ENCODE results near the gene GRK4.
A peak's percentile ranks its signal among the peaks of the same experiment; 100 is the strongest.
"Not testable (repeated sequence)": the region's sequence is repeated elsewhere in the genome, so short reads cannot be mapped to it uniquely, and the experiment has no call there.

Gene GRK4

DNA sequence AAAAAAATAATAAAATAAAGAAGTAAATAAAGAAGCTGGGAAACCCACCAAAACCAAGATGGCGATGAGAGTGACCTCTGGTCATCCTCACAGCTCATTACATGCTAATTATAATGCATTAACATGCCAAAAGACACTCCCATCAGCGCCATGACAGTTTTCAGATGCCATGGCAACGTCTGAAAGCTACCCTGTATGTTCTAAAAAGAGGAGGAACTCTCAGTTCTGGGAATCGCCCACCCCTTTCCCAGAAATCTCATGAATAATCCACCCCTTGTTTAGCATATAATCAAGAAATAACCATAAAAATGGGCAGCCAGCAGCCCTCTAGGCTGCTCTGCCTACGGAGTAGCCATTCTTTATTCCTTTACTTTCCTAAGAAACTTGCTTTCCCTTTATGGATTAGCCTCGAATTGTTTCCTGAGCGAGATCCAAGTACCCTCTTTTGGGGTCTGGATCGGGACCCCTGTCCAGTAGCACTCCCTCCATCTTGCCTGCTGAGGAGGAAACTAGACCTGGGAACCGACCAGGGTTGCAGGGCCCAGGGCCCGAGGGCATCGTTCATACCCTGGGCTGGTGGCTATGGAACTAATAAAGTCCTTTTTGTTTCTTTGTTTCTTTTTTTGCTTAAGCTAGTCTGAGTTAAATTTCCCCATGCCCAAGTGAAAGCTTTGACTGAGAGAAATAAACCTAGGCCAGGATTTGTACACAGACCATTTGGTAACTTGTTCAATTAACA, 80.1 kb downstream of the GRK4 start:
- peak; percentile 38 for DNase-seq

GRCh38 chr4:3044870-3045819, 81.8 kb downstream of the GRK4 start:
- peak; percentile 54 for DNase-seq

DNA sequence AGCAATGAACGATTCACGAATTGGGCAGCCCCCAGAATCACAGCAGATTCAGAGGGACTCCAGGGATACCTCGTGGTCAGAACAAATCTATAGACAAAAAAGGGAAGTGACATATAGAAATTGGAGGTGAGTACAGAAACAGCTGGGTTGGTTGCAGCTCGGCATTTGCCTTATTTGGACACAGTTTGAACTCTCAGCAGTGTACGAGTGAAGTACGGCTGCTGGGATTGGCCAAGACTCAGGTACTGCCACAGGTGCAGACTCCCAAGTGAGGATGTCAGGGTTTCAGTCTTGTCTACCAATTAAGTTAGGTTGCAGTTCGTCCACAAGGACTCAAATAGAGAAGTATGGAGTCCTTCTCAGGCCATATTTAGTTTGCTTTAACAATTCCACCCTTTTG, 82.8 kb downstream of the GRK4 start:
- DNase-seq, result peak; percentile 48

GRCh38 chr4:3046623-3047022, 83.3 kb downstream of the GRK4 start:
- DNase-seq, result no peak

- DNase-seq, result peak; percentile 82
Measured at GRCh38 chr4:3047464-3048286, 84.3 kb downstream of the GRK4 start.

- DNase-seq, result not testable (repeated sequence)
Measured at GRCh38 chr4:3051141-3051897, 87.9 kb downstream of the GRK4 start.

DNA sequence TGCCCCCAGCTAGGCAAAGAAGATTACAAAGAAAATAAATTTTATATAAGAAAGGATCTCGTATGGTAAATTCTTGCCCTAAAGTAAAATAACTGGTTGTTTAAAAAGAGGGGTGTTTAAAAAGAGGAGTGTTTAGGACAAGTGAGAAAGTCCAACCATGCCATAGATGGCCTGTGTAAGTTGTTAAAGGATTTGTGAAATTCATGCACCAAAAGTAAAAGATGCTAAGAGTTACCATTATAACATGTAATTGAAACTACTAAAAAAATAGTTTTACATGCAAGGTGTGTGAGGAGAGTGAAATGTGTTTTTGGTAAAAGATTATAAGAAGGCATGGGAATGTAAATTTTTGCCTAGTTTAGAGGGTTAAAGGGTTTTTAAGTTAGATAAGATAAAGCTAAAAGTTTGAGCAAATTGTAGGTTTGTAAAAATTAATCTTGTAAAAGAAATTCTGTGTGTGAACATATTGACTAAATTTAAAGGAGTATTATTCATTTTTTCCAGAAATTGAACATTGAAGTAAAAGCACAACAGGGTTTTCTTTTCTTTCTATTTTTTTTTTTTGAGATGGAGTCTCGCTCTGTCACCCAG, 90.9 kb downstream of the GRK4 start:
- DNase-seq, result peak; percentile 11

- DNase-seq, result no peak
Measured at GRCh38 chr4:3059943-3060342, 96.6 kb downstream of the GRK4 start.

DNA sequence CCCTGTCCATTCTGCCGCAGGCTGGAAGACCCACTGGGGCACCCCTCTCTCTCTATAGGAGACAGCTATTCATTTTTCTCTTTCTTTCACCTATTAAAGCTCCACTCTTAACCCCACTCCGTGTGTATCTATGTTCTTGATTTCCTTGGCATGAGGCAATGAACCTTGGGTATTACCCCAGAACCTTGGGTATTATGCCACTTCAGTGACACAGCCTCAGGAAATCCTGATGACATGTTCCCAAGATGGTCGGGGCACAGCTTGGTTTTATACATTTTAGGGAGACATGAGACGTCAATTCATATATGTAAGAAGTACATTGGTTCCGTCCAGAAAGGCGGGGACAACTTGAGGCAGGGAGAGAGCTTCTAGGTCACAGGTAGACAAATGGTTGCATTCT, 97.6 kb downstream of the GRK4 start:
- DNase-seq, result no peak

GRCh38 chr4:3062471-3062870, 99.1 kb downstream of the GRK4 start:
- DNase-seq, result peak; percentile 75

GRCh38 chr4:3065551-3065950, 102.2 kb downstream of the GRK4 start:
- no peak for DNase-seq

- no peak for DNase-seq
Measured at GRCh38 chr4:3066836-3067400, 103.5 kb downstream of the GRK4 start.

DNA sequence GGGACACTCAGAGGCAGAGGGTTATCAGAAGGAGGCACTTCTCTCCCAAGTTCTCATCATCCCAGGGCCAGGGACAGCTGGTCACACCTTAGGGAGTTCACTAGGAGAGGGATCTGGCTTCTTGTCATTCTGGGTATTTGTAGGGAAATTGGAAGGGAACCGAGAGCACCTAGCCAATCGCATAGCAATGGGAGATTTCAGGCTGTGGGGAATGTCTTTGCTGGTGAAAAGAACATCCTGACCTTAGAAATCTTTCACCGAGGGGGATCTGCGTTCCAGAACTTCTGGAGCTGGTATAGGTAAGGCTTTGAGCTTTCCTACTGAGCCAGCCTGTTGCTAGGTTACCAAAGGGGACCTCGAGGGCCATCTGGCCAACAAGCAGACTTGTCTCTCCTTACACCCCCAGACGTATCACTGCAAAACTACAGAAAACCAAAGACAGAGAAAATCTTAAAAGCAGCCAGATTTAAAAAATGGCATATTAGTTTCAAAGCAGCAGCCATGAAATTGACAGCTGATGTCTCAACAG, 104.2 kb downstream of the GRK4 start:
- DNase-seq, result no peak

DNA sequence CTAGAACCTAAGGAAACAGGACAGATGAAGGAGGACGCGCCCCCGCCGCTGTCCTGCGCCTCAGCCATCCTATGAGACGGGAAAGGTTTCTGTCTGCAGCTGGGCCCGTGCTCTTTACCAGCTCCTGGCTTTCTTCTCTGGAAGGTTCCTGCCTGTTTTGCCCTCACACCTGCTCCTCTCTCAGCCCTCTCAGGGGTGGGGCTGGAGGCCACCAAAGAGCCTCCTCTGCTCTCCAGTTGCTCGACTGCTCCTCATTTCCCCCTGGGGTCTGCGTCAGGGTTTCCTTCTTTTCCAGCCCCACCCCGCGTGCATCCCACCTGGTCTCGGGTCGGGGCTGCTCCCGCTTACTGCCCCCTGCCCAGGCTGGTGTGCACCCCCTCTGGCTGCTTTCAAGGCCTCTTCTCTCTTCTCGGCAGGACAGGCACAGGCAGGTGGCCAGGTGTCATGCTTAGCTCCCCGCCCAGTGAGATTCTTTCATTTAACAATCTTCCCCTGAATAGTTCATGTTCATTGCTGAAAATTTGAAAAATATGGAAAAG, 106.4 kb downstream of the GRK4 start:
- no peak for DNase-seq

DNA sequence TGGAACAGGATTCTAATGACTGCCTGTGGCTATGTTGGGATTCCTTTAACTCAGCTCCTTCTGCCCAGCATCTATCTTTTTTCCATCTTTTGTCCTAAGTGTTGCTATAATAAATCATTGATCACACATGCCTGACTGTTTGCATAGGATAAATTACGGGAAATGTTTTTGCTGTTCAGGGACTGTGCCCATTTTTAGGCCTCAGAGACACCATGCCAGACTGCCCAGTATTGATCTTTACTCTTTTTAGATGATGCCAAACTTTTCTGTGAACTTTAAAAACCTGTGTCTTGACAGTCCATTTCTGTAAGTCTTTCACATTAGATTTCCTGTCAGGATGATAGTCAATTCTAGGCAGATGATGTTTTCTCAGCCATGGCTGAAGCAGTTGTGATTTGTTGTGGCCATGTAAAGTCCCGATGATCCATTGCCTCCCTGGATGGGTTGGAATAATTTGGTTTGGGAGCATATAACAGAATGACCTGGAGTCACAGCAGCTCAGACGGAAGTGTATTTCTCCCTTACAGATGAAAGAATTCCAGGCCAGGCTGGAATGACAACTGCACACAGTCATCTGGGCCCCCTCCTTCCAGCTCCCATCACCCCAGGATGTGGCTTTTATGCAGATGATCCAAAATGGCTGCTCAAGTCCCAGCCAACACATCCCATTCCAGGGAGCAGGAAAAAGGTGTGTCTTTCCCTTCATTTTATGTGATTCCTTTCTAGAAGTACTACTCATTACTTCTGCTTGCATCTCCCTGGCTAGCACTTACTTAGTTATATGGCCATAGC, 107.5 kb downstream of the GRK4 start:
- DNase-seq, result no peak

DNA sequence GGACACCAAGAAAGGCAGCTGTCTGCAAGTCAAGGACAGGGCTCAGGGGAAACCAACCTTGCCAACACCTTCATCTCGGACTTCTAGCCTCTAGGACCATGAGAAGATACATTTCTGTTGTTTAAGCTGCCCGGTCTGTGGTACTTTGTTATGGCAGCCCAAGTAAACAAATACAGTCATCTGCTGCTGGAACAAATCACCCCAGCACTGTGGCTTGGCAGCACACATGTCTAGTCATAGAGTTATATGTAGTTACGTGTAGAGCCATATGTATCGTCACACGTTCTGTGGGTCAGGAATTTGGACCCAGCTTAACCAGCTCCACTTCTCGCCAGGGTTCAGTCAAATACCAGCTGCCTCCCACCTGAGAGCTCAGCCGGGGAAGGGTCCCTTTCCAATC, 108.4 kb downstream of the GRK4 start:
- DNase-seq, result no peak

GRCh38 chr4:3073158-3074077, 110.0 kb downstream of the GRK4 start:
- no peak for DNase-seq

DNA sequence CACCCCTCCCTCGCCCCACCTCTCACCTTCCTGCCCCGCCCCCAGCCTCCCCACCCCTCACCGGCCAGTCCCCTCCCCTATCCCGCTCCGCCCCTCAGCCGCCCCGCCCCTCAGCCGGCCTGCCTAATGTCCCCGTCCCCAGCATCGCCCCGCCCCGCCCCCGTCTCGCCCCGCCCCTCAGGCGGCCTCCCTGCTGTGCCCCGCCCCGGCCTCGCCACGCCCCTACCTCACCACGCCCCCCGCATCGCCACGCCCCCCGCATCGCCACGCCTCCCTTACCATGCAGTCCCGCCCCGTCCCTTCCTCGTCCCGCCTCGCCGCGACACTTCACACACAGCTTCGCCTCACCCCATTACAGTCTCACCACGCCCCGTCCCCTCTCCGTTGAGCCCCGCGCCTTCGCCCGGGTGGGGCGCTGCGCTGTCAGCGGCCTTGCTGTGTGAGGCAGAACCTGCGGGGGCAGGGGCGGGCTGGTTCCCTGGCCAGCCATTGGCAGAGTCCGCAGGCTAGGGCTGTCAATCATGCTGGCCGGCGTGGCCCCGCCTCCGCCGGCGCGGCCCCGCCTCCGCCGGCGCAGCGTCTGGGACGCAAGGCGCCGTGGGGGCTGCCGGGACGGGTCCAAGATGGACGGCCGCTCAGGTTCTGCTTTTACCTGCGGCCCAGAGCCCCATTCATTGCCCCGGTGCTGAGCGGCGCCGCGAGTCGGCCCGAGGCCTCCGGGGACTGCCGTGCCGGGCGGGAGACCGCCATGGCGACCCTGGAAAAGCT, 110.9 kb downstream of the GRK4 start, which contains the start of the genes HTT and HTT-AS:
Gene HTT, plus strand, starts transcription at position 604 of the 768 bp plus-strand sequence. Its CDS starts 145 bp downstream, at position 749.
Gene HTT-AS, minus strand, starts transcription at position 461 of the 768 bp plus-strand sequence.
- DNase-seq, result peak; percentile 98

All from OCI-M1 (cell line).